ENCODE data around the gene RAB3B. TPM values are rescaled to one million over a fixed set of nuclear protein-coding genes. Genes with fewer than 3 reads are reported as not detected.
"Not testable (repeated sequence)": the region's sequence is repeated elsewhere in the genome, so short reads cannot be mapped to it uniquely, and the experiment has no call there.

The RAB3B gene
- total RNA-seq, 1 experiment from 2014 or later = 0.54 TPM

DNA sequence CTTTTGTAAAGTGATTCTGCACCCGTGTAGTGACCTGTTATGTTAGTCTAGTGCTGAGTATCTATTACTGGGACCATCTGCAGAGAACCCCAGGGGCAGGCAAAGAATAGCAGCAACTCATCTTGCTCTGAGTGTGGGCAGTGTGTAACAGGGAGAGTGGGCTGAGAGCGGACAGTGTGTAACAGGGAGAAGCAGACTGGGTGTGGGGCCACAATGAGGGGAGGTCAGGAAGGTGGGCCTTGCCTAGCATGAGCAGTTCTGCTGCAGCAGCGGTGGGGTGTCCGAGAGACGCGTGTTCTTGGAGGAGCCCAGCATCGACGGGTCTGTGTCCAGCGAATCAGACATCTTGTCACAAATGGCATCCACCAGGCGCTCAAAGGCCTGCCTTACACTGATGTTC, 70.8 kb downstream of the RAB3B start:
- no peak for DNase-seq (ENCODE audit: low spot score)

DNA sequence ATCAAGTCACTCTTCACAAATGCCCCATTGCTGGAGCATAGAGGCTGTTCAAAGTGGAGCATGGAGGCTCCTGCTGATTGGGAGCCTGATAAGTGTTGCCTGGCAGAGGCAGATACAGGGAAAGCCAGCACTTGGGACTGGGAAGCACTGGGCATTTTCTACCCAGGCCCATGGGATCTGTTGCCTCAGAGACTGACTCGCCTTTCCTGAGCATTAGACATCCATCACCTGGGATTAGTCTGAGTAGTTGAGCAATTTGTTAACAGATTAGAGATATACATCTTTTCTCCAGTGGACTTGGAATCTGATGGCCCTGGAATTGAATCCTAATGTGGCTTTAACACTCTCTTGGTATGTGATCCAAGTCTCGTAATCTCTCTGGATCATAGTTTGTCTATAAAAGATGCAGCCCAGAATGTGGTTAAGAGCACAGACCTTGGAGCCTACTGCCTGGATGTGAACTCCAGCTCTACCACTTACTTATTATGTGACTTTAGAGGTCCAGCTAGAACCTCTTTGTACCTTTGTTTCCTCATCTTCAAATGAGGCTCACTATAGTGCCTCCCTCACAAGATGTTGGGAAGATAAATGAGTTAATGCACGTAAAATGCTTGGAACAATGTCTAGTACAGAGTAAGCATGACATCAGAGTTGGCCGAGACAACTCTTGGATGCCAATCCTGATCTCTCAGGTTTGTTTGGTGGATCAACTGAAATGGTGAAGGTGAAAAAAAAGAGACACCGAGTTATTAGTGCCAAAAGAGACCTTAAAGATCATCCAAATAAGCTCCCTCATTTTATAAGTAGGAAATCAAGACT, 73.7 kb downstream of the RAB3B start:
- DNase-seq (ENCODE audit: low spot score) = no peak

DNA sequence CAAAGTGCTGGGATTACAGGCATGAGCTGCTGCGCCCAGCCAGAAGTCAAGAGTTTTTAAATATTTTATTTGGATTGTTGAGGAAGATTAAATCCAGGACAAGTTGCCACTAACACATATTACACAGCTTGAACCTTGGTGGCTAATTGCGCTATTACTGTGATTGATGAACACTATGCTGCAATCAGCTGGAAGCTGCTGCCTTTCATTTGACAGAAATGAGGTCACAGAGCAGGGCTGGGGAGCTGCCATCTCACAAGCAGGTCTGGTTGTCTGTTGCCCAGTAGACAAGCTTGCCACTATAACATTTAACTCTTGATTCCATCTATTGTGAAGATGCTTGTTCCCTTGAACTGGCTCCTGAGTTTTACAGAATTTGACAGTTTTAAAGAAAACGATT, 74.5 kb downstream of the RAB3B start:
- DNase-seq (ENCODE audit: low spot score) = no peak

DNA sequence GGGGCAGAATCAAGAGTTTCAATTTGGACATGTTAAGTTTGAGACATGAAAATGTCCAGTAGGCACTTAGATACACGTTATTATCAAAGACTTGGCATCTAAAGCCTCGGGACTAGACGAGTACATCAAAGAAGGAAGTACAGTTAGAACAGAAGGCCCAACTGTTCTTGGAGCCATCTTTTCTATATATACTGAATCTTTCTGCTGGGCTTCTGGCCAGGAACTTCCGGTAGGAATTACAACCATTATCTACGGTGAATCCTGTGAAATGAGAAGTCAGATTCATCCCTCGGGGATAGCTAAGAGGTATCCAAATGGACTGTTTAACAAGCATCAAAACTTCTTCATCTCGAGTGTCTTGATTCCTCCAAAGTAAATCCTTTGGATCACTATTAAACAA, 77.6 kb downstream of the RAB3B start:
- no peak for DNase-seq (ENCODE audit: low spot score)

DNA sequence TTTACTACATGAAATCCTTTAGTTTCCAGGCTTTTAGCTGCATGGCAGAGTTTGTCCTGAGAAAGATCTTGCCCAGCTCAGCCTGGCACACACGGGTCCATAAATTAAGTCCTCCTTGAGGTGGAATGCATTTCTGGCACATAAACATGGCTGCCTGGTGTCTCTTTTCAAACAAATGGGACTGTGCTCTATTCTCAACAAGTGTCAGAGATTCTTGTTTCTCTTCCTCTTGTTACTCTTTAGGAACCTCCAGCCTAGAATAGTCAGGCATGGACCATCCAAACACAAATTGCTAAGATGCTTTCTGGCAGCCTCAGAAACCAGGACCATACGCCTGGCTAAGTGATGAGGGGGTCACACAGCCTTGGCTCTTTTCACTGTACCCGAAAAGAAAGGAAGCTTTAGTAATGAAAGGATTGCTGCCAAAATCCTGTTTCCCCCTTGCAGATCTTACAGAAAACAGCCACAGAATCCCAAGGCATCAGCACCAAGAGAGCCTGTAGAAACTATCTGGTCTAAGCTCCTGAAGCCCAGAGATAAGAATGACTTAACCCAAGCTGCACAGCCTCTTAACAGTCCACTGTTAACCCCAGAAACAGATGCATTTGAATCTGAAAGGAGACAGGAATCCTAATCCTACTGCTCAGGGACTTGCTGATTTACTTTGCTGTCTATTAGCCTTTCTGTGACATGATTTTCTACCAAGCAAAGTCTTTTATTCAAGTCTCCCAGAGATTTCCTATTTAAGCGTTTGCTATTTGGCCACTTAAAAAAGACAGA, 80.1 kb downstream of the RAB3B start:
- DNase-seq (ENCODE audit: low spot score) = no peak

DNA sequence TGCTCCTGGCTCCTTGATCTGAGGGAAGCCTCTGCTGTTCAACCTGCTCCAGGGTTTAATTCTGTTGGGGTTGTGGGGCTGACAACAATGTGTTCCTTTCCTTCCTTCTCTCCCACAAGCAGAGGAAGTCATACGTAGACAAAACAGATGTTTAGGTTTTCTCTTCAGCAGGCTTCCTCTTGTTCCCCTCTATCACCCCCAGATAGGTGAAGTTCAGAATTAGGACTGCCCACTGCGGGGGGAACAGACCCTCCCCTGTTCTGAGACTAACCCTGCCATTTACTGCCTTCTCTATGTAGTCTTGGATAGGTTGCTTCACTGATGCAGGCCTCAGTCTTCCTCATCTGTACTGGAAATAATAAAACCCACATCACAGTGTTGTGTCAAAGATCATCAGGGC, 82.0 kb downstream of the RAB3B start:
- no peak for DNase-seq (ENCODE audit: low spot score)

DNA sequence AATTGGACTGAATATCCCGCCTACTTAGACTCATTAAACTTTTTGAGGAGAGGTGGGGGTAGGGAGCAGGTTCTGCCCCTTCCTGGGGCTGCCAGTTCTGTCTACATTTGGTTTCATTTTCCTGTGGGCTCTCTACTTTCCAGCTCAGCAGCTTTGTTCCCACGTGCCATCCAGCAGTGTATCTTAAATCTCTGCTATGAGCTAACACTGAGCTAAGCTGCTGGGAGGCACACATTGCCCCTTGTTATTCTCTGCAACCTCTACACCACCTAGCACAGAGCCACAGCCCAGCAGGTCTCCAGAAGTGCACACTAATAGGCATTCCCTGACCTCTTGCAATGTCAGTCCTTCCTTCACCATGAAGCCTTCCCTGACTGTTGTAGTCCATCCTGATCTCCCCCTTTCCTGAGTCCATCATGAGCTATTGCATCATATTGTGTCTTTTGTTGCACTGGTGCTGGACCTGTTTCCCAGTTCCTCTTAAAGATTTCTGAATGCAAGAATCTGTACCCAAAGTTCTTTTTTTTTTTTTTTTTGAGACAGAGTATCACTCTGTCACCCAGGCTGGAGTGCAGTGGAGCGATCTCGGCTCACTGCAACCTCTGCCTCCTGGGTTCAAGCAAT, 83.3 kb downstream of the RAB3B start:
- peak; percentile 30 for DNase-seq (ENCODE audit: low spot score)

DNA sequence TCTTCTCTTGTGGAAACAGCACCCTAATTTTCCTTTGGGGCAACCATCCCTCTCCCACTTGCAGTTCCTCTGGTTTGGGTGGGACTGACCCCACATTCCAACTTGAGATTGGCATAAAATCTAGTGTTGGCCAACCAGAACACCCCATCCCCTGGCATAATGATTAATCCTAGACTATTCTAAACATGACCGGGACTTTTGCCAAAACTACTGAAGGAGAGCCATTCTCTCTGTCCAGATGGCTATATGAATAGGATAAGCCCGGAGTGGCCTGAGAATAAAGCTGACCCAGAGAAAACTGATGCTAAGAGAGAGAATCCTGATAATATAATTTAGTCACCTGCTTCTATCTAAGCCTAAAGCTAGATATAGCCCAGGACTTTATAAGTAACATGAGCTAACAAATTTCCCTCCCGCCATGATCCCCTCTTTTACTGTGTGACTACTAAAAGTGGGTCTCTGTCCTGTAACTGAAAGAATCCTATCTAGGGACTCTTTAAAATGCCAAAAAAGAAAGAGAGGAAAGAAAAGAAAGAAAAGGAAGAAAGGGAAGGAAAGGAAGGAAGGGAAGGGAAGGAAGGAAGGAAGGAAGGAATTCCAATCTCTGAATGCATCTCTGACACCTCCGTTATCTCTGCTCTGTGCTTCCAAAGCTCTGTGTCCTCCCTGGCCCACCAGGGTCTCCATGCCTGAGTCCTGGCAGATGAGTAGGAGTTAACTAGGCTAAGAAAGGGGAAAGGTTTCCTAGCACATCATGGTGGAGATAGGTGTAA, 84.0 kb downstream of the RAB3B start:
- DNase-seq (ENCODE audit: low spot score) = no peak

DNA sequence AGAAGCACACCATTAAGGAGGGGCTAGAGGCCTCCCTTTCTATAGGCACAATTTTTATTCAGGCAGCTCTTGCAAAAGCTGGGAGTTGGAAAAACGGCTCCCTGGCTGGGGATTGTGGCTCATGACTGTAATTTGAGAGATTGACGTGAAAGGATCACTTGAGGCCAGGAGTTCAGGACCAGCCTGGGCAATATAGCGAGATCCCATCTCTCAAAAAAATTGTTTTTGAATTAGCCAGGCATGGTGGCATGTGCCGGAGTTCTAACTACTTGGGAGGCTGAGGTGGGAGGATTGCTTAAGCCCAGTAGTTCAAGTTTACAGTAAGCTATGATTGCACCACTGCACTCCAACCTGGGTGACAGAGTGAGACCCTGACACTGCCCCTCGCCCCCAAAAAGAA, 88.0 kb downstream of the RAB3B start:
- no peak for DNase-seq (ENCODE audit: low spot score)

DNA sequence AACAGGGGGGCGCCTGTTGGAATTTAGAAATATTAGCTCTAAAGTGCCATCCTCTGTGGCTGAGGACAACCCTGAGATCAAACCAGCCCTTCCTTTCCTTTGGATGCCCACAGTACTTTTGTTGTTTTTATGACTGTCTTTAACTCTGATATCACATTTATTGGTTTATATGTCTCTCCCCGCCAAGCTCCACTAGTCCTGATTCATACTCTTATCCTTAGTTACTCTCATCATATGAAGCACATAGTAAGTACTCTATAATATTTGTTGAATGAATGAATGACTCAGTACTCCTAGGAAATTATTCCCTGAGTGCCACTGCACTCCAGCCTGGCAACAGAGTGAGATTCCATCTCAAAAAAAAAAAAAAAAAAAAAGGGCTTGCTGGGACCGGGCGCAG, 89.3 kb downstream of the RAB3B start:
- no peak for DNase-seq (ENCODE audit: low spot score)

DNA sequence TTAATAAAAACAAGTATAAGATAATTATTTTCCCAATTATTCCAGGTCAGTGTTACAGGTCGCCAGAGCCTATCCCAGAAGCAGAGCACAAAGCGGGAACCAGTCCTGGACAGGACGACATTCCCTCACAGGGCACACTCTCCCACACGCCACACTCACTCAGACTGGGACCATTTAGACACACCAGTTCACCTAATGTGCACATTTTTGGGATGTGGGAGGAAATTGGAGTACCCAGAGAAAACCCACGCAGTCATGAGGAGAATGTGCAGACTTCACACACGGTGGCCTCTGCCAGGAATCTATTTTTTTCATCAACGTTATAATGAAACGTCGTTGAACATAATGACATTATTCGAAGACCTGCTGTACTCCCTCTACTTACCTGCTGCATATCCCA, 91.5 kb downstream of the RAB3B start:
- no peak for DNase-seq (ENCODE audit: low spot score)

DNA sequence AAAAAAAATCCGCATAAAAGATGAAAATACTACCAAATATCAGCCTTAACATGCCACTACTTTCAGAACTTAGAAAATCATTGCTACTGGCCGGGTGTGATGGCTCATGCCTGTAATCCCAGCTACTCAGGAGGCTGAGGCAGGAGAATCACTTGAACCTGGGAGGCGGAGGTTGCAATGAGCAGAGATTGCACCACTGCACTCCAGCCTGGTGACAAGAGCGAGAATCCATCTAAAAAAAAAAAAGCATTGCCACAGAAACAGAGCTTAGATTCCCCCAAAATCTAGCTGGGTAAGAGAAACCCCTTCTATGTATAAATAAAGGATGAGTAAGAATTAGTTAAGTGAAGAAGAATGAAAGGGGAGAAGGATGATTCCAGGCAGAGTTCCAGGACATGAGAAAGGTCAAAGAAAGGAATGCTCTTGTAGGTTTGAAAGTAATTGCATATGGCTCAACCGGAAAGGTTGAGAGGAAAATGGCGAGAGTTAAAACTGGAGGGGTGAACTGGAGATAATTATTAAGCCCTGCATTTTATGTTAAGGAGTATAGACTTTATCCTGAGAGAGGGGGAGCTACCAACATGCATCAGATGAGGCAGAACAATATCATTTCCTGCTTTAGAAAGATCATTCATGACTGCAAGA, 92.3 kb downstream of the RAB3B start:
- DNase-seq (ENCODE audit: low spot score) = no peak

DNA sequence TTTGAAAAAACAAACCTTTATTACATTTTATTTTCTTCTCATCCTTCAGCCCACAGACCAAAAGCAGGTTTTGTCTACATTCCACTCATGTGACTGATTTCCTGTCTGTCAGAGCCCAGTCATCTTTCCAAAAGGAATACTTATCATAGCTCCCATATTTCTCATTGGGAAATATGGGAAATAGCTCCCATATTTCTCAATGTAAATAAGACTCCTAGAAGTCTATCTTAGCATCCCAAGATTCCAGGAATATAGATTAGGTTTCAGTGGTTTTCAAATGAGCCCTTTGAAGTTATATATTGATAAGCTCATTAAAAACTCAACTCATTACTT, 92.8 kb downstream of the RAB3B start:
- no peak for DNase-seq (ENCODE audit: low spot score)

DNA sequence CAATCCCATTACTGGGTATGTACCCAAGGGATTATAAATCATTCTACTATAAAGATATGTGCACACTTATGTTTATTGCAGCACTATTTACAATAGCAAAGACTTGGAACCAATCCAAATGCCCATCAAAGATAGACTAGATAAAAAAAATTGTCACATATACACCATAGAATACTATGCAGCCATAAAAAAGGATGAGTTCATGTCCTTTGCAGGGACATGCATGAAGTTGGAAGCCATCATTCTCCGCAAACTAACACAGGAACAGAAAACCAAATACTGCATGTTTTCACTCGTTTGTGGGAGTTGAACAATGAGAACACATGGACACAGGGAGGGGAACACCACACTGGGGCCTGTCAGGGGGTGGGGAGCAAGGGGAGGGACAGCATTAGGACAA, 95.8 kb downstream of the RAB3B start:
- not testable (repeated sequence) for DNase-seq (ENCODE audit: low spot score)

DNA sequence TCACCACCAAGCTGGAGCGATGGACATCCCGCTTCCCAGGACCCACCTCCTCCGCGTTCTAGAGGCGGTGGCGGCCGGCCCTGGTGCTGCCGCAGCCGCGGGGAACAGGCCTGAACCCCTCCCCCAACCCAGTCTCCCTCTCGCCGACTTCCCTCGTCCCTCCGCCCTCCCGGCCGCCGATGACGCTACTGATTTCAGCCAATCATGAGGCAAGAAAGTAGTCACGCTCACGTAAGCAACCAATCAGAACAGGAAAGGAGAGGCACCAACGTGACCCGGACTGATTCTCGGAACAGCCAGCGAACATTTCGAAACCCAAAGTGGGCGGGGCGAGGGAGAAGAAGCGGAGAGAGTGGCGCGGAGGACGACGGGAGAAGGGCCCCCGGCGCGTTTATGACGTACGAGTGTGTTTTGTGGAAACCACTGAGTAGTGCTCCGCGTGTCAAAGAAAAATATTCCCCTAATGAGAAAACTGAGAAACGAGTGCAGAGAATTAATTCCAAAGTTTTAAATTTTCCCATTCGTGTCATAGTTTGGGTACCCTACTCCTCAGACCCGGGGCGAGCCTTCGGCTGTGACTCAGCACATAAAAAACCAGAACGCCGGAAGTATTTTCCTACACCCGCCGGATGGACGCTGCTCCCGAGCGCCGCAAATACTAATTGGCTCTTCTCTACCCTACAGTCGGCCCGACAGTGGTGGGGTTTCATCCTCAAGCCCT, 111.7 kb downstream of the RAB3B start, which contains the start of gene NRDC:
NRDC (minus strand) TSS at position 112 of the 721 bp plus-strand sequence. CDS start 112 bp downstream, outside the sequence.
- peak; percentile 100 for DNase-seq (ENCODE audit: low spot score)

DNA sequence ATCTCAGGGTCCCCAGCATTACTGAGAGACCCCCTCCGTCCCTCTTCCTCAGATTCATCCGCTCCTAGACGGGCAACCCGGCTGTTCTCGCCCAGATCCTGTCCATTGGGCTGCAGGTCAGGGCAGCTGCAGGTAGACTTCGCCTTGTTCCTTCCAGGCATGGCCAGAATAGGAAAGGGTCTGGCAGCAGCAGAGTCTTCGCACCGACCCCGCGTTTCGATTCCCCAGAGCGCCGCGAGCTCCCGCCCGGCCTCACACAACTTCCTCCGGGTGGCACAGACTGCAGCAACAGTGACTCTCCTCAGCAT, 112.2 kb downstream of the RAB3B start:
- DNase-seq (ENCODE audit: low spot score) = no peak

DNA sequence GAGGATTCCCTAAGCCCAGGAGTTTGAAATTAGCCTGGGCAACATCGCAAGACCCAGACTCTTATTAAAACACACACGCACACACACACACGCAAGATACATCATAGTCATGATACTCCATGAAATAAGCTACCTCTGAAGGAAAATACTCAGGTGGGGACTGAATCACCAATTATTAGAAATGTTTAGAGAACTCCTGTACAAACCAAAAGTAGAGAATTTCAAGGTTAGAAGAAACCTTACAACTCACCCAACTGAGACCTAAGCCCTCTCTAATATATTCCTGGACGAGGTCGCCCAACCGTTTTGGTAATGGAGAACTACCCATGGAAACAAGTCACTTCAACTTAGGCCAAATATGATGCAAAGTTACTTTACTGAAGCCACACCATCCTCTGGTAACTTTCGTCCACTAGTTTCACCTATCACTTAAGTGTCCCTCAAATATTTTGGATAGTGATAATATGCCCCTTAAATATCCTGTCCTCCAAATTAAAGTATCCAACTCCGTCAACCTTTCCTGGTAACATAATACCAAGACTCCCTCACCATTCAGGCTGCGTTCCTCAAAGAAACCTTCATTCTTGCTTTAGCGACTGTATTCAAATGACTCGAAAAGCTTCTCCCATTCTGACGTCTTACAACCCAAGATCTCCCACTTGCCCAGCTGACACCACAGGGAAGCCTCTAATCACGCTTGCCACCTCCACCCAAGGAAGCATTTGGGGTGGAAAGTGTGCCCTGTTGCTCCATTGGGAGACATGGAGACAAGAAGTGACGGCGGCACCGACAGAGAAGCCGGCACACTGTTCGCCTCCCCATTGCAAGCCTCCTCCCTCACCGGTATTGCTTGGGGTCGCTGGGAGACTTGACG, 112.8 kb downstream of the RAB3B start:
- DNase-seq (ENCODE audit: low spot score) = peak; percentile 21

DNA sequence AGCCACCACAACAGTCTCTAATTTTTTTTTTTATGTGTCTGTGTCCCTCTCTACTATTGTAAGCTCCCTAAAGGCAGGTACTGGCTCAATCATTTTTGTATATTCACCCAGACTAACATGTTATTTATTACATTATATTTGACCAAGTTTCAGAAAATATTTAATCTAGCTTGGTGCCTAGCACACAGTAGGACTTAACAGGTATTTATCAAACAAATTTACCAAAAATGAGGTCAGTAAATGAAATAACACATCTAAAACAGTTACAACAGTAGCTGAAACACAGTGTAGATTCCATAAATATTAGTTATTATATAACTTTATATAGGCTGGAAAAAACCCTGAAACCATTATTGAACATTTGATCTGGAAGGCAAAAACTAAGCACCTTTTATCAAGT, 114.7 kb downstream of the RAB3B start:
- no peak for DNase-seq (ENCODE audit: low spot score)

DNA sequence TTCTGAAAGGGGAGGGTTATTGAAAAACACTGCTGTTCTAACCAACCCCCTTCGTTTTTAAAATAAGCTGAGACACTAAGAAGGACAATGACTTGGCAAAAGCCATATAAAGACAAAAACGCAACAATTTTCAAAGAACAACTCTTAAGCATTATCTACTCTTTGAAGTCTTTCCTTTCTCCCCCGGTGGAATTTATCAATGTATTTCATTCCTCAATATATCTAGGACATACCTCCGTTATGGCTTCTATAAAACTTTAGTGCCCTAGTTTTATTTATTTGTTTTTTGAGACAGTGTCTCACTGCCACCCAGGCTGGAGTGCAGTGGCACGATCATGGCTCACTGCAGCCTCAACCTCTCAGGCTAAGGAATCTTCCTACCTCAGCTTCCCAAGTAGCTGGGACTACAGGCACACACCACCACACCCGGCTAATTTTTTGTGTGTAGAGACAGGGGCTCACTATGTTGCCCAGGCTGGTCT, 115.2 kb downstream of the RAB3B start:
- no peak for DNase-seq (ENCODE audit: low spot score)

DNA sequence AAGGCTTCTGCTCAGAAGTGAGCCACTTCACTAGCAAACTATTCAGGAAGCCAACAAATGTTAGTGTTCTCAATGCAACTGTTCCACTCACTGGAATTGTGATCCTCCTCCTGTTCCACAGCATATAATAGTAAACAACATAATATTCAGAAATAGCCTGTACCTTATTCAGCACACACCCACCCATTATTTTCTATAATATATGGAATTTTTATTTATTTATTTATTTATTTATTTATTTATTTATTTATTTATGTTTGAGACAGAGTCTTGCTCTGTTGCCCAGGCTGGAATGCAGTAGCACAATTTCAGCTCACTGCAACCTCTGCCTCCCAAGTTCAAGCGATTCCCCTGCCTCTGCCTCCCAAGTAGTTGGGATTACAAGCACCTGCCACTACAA, 117.2 kb downstream of the RAB3B start:
- DNase-seq (ENCODE audit: low spot score) = not testable (repeated sequence)
